HG03196 (cell line): ENCODE results near the gene PWP2.
"Not testable (repeated sequence)": the region's sequence is repeated elsewhere in the genome, so short reads cannot be mapped to it uniquely, and the experiment has no call there.

Experiments
- ATAC-seq: cut with Tn5 transposase; IDR thresholded peaks from one replicate; pipeline ENCODE4 v1.9.1; 2021; ENCODE audit not compliant: unreplicated experiment

Gene PWP2

DNA sequence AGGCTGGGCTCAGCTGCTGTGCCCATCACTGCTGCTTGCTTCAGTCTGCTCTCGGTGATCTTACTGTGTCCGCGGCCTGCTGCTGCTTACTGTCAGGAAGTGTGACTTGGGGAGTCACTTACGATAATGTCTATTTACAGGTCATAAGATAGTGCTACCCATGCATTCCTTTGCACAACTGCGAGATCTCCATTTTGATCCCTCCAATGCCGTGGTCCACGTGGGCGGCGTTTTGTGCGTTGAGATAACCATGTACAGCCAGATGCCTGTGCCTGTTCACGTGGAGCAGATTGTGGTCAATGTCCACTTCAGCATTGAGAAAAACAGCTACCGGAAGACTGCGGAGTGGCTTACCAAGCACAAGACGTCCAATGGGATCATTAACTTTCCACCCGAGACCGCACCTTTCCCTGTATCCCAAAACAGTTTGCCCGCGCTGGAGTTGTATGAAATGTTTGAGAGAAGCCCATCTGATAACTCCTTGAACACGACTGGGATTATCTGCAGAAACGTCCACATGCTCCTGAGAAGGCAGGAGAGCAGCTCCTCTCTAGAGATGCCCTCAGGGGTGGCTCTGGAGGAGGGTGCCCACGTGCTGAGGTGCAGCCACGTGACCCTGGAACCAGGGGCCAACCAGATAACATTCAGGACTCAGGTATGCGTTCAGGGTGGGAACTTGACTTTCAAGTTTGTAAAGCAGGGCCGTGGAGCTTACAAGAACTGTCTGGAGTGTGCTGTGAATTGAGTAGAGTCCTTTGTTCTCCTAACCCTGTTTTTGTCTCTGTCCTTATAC lies 24.4 kb upstream of the PWP2 start:
- no peak for ATAC-seq

GRCh38 chr21:44083631-44084291 lies 23.4 kb upstream of the PWP2 start:
- no peak for ATAC-seq

DNA sequence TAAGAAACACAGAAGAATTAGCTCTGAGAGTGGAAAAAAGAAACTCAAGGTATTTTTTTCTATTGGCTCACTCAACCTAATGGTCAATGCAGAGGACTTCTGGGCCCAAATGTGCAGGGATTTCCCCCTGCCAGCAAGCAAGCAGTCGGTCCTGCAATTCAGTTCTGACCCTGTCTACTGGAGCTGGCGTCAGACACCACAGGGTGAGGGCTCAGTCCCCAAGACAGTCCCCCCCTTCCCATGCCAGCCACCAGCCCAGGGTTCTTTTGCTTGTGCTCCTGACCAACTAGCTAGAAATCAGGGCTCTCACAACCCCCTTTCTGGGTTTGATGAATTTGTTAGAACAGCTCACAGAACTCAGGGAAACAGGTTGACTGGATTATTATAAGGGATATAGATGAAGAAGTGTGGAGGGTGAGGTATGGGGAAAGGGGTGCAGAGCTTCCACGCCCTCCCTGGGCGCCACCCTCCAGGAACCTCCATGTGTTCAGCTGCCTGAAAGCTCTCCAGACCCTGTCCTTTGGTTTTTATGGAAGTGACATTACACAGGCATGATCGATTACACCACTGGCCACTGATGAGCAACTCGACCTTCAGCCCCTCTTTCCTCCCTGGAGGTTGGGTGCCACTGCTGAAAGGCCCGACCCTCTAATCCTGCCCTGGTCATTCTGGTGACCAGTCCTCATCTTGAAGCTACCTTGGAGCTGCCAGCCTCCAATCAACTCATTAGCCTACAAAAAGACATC lies 22.5 kb upstream of the PWP2 start:
- no peak for ATAC-seq

DNA sequence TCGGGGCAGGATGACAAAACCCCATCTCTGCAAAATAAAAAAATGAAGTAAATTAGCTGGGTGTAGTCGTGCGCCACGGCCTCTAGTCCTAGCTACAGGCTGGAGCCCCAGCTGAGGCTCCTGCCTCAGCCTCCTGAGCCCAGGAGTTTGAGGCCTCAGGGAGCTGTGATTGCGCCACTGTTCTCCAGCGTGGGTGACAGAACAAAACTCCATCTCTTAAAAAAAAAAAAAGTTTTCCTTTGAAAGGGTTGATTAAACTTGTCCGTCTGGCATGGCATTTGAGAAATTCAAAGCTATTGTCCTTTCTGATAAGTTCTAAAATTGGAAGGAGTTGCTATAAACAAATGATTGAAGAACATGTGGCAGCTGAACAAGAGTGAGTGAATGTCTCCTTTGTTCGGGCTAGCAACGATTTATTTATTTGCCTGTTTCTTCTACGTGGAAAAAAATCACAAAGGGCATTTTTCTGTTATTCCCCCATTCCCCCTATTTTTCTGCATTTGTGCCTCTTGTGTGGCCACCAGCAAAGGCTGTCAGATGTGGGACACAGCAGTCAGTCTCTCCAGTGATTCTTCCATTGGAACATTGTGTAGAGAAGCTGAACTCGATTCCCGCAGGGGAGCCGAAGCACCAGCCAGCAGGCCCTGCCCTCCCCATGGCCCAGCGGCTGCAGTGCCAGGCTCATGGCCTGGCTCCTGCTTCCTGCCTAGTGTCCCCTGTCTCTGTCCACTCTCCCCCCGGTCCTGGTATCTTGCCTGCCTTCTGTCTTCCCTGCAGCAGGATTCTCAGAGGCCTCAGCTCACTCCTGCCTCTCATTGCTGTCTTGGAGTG lies 21.5 kb upstream of the PWP2 start:
- ATAC-seq = no peak

- ATAC-seq = no peak
Observed at GRCh38 chr21:44086636-44087425, 20.4 kb upstream of the PWP2 start.

DNA sequence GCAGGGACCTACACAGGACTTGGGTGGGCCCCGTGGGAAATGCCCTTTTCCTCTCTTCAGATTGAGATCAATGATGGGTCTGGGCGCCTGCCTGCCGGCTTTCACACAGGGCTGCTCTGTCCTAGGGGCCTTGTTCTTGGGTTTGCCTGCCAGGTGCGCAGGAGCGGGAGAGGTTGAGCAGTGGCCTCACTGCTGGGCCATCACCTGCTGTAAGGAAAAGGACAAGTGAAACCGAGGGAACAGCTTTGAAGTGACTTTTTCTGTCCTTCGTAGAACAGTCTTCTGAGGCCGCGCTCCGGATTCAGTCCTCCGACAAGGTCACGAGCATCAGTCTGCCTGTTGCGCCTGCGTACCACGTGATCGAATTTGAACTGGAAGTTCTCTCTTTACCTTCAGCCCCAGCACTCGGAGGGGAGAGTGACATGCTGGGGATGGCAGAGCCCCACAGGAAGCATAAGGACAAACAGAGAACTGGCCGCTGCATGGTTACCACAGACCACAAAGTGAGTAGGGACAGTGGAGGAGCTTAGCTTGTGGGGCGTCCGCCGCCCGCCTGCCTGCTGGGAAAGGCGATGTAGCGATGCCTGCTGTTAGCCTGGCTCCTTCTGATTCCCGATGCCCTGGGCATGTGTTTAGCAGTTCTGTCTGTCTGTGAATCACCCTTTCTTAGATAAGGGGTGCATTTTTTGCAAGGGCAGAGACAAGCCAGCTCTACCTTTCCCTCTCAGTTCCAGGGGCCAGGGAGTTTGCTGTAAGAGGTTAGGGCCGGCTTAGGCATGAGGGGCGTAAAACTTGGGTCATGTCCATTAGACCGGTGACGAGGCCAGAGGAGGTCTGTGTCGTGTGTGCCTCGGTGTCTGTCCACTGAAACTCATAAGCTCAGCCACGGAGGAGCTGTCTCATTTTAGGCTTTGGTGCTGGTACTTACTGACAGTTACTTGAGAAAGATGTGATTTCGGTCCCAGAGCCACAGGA lies 19.5 kb upstream of the PWP2 start:
- no peak for ATAC-seq

DNA sequence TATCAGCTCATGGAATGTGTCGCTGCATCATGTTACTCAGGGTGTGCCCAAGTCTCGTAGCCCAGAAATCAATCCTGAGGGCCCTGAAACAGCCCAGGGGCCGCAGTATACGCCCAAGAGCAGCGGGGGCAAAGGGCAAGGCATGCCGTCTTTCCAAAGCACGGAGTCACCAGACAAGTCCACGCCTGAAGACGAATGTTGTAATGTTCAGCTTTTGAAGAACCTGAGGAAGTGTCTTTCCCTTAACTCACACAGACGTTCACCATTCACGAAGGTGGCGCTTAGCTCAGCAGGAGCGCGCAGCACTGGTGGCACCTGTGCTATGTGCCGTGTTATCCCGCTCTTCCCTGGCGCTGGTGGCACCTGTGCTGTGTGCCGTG lies 18.8 kb upstream of the PWP2 start:
- no peak for ATAC-seq

GRCh38 chr21:44089001-44089911 lies 17.9 kb upstream of the PWP2 start:
- peak; percentile 57 for ATAC-seq

GRCh38 chr21:44090325-44090724 lies 16.9 kb upstream of the PWP2 start:
- ATAC-seq = no peak

GRCh38 chr21:44092211-44092610 lies 15.0 kb upstream of the PWP2 start:
- ATAC-seq = no peak

DNA sequence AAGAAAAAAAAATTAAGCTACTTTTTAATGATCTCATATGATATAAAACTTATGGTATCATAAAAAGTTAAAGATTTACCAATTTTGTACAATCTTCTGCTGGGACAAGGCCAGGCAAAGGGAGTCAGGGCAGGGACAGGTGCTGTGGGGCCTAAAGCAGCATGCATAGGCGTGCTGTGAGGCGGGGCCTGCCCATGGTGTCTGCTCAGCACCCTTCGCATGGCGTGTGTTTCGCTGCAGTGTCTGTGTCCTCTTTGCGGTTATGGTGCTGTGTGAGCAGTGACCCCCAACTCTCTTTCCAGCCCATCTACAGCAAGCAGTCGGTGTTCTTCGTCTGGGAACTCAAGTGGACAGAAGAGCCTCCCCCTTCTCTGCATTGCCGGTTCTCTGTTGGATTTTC lies 13.4 kb upstream of the PWP2 start:
- no peak for ATAC-seq

- ATAC-seq = no peak
Observed at GRCh38 chr21:44094832-44095231, 12.4 kb upstream of the PWP2 start.

- not testable (repeated sequence) for ATAC-seq
Observed at GRCh38 chr21:44098507-44098906, 8.7 kb upstream of the PWP2 start.

DNA sequence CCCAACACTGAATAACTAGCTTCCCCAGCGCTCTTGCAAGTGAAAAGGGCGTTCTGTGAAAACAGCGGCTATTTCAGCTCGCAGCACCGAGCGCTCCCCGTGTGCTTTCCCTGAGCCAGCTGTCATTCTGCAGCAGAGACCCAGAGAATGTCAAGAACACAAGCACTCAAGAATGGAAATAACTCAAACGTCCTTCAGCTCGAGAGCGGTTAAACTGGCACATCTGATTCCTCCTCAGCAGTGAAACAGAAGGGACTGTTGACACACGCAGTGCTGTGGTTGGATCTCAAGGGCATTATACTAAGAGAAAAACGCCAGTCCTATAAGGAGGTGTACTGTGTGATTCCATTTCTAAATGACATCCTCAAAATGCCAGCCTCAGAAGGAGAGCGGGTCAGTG lies 8.2 kb upstream of the PWP2 start:
- not testable (repeated sequence) for ATAC-seq

DNA sequence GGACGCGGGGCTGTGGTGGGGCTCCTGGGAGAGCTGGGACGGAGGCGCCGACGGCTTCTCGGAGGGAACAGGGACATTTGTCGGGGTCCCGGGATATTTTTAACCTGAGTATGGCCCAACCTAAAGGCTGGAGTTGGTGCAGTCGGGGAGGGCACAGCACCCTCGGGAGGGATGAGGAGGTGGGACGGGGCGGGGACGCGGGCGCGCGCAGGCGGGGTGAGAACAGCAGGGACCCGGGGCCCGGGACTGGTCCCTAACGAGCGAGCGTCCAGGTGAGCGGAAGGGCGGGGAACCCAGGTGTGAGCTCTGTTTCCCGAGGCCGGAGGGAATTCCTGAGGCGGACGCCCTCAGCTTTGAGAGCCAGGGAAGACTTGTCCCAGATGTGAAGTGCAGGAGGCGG lies 390 bp downstream of the PWP2 start:
- peak; percentile 14 for ATAC-seq

GRCh38 chr21:44113702-44114371 lies 6.6 kb downstream of the PWP2 start:
- not testable (repeated sequence) for ATAC-seq

DNA sequence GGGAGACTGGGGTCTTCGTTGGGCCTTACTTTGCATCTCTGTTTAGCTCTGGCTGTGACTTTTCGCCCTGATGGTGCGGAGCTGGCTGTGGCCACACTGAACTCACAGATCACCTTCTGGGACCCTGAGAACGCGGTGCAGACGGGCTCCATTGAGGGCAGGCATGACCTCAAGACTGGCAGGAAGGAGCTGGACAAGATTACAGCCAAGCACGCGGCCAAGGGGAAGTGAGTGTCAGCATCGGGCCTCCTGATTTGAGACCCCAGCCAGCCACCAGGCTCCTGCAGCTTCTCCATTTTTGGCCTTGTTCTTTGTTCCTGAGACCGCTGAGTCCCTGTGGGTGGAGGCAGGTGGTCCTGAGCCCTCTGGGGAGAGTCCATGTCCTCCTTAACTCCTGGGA lies 14.9 kb downstream of the PWP2 start:
- ATAC-seq = not testable (repeated sequence)
